Tibial nerve (tissue), 4 donors: ENCODE data around the gene SLC43A3. TPM values are rescaled to one million over a fixed set of nuclear protein-coding genes. Genes with fewer than 3 reads are reported as not detected.

Experiments
- DNase-seq, 2 donors: peaks; one replicate each; pipeline ENCODE4 v3.0.0-alpha.2; 2019; ENCODE audit warnings: low spot score in 2 of 2
- H3K27ac ChIP-seq, 4 donors: fragments of 200-600 bp; sonication (generic) in 3 of 4; one replicate each; pipeline ENCODE4 v1.5.1; 2017 to 2019; ENCODE audit warnings: mild to moderate bottlenecking in 1 of 4
- H3K27me3 ChIP-seq, 2 donors: fragments of 200-600 bp; sonication (generic) in 1 of 2; one replicate each; pipeline versions ENCODE4 v1.5.1 to v1.6.0; 2017 to 2019
- H3K36me3 ChIP-seq, 3 donors: fragments of 200-600 bp; sonication (generic); one replicate each; pipeline ENCODE4 v1.5.1; 2018 to 2019
- H3K4me1 ChIP-seq, 4 donors: fragments of 200-600 bp; sonication (generic) in 3 of 4; one replicate each; pipeline ENCODE4 v1.5.1; 2017 to 2019
- H3K4me3 ChIP-seq, 4 donors: fragments of 200-600 bp; sonication (generic) in 3 of 4; one replicate each; pipeline ENCODE4 v1.5.1; 2017 to 2019; ENCODE audit warnings: mild to moderate bottlenecking in 1 of 4, moderate library complexity in 1 of 4
- H3K9me3 ChIP-seq, 4 donors: fragments of 200-600 bp; sonication (generic) in 3 of 4; one replicate each; pipeline ENCODE4 v1.5.1; 2017 to 2019
- CTCF ChIP-seq, 5 experiments: fragments of 200-600 bp in 3 of 5; fragments of 450-650 bp in 2 of 5; sonication (generic) in 3 of 5; IDR thresholded peaks; one replicate each; pipeline ENCODE4 v1.5.1; 2016 to 2019; ENCODE audit warnings: antibody characterized with exemption in 5 of 5, mild to moderate bottlenecking in 3 of 5, moderate library complexity in 2 of 5
- EP300 ChIP-seq, 2 donors: sonication (generic); formaldehyde crosslinking; IDR thresholded peaks; one replicate each; pipeline ENCODE4 v1.6.1; 2017; ENCODE audit warnings: antibody characterized with exemption in 2 of 2, mild to moderate bottlenecking in 1 of 2
- POLR2A ChIP-seq, 2 donors: fragments of 450-650 bp; IDR thresholded peaks; one replicate each; pipeline ENCODE4 v1.6.1; 2017; ENCODE audit warnings: antibody characterized with exemption in 2 of 2, mild to moderate bottlenecking in 2 of 2, moderate library complexity in 2 of 2
- WGBS, 2 donors: methylation state at CpG; one replicate each; pipeline ENCODE4 v1.1.5; 2018; 5-methylcytosine and 5-hydroxymethylcytosine counted together
- total RNA-seq, 4 donors: library from RNA; depleted of rRNA; stranded (reverse); fragments of >200 nt; gene quantifications; one replicate each; pipeline ENCODE4 v1.1.0, GENCODE V29; 2016

Gene SLC43A3
- total RNA-seq, 4 donors from 2014 or later = 42.2 to 110 (median 94.7) TPM

- DNase-seq = no peak
- Histone ChIP-seq H3K27ac (no peak overlapping the region), H3K9me3 (no peaks in the 10 kb centered on the region), H3K27me3 (peaks cover 0 to 65% of the 10 kb centered on the region in 2 donors), H3K36me3 (no peaks in the 10 kb centered on the region), H3K4me1 (peaks cover 0 to 15% (median 8%) of the 10 kb centered on the region in 4 donors), H3K4me3 (no peak overlapping the region)
- WGBS, 2 donors = 60 to 63% methylated on average over 9 of the region's 9 CpGs
- no peak for TF ChIP-seq EP300 (IDR thresholded peaks at IDR 0.05)
- no peak for TF ChIP-seq CTCF (IDR thresholded peaks at IDR 0.05)
- TF ChIP-seq POLR2A (IDR thresholded peaks at IDR 0.05) = no peak
These were observed 47.3 kb upstream of the SLC43A3 start for GRCh38 chr11:57474017-57474802.

GRCh38 chr11:57473285-57473841, 46.4 kb upstream of the SLC43A3 start:
- Histone ChIP-seq H3K4me1 (peaks cover 0 to 15% (median 8%) of the 10 kb centered on the region in 4 donors), H3K27ac (no peak overlapping the region), H3K9me3 (no peaks in the 10 kb centered on the region), H3K4me3 (no peak overlapping the region), H3K36me3 (no peaks in the 10 kb centered on the region), H3K27me3 (peaks cover 0 to 60% of the 10 kb centered on the region in 2 donors)
- no peak for DNase-seq
- WGBS, 2 donors = 47 to 51% methylated on average over 6 of the region's 6 CpGs
- no peak for TF ChIP-seq CTCF (IDR thresholded peaks at IDR 0.05)
- TF ChIP-seq EP300 (IDR thresholded peaks at IDR 0.05) = no peak
- no peak for TF ChIP-seq POLR2A (IDR thresholded peaks at IDR 0.05)

GRCh38 chr11:57471496-57471895, 44.6 kb upstream of the SLC43A3 start:
- TF ChIP-seq EP300 (IDR thresholded peaks at IDR 0.05) = no peak
- no peak for TF ChIP-seq POLR2A (IDR thresholded peaks at IDR 0.05)
- TF ChIP-seq CTCF (IDR thresholded peaks at IDR 0.05) = no peak
- 89 to 92% methylated on average over 3 of the region's 3 CpGs for WGBS, 2 donors
- Histone ChIP-seq H3K4me1 (peaks cover 0 to 9% (median 6%) of the 10 kb centered on the region in 4 donors), H3K27ac (no peak overlapping the region), H3K36me3 (peaks cover 0 to 6% (median 0%) of the 10 kb centered on the region in 3 donors), H3K9me3 (no peaks in the 10 kb centered on the region), H3K4me3 (no peak overlapping the region), H3K27me3 (peaks cover 0 to 47% of the 10 kb centered on the region in 2 donors)
- no peak for DNase-seq

GRCh38 chr11:57469268-57469667, 42.3 kb upstream of the SLC43A3 start:
- H3K4me1 ChIP-seq = no peaks in the 10 kb centered on the region
- H3K36me3 ChIP-seq = peaks cover 0 to 6% (median 0%) of the 10 kb centered on the region in 3 donors
- DNase-seq = no peak
- no peak overlapping the region for H3K27ac ChIP-seq
- no peaks in the 10 kb centered on the region for H3K9me3 ChIP-seq
- no peak overlapping the region for H3K4me3 ChIP-seq
- TF ChIP-seq POLR2A (IDR thresholded peaks at IDR 0.05) = no peak
- no peak for TF ChIP-seq CTCF (IDR thresholded peaks at IDR 0.05)
- no peak for TF ChIP-seq EP300 (IDR thresholded peaks at IDR 0.05)
- H3K27me3 ChIP-seq = peaks cover 0 to 27% of the 10 kb centered on the region in 2 donors
- WGBS, 2 donors = 79 to 87% methylated on average over 5 of the region's 5 CpGs

- no peak overlapping the region for H3K27ac ChIP-seq
- H3K4me3 ChIP-seq = no peak overlapping the region
- DNase-seq = no peak
- H3K27me3 ChIP-seq = peaks cover 0 to 25% of the 10 kb centered on the region in 2 donors
- no peak for TF ChIP-seq POLR2A (IDR thresholded peaks at IDR 0.05)
- no peak for TF ChIP-seq CTCF (IDR thresholded peaks at IDR 0.05)
- no peak for TF ChIP-seq EP300 (IDR thresholded peaks at IDR 0.05)
- WGBS, 2 donors = 48 to 68% methylated on average over 4 of the region's 4 CpGs
- peaks cover 0 to 6% (median 0%) of the 10 kb centered on the region in 3 donors for H3K36me3 ChIP-seq
- no peaks in the 10 kb centered on the region for H3K4me1 ChIP-seq
- H3K9me3 ChIP-seq = no peaks in the 10 kb centered on the region
These were observed 41.4 kb upstream of the SLC43A3 start for GRCh38 chr11:57468276-57468675.
